ENCODE data around the gene WDR53. TPM values are rescaled to one million over a fixed set of nuclear protein-coding genes. Genes with fewer than 3 reads are reported as not detected.

WDR53 gene
- total and polyA plus RNA-seq, 9 of the 15 experiments (the other 6 are each of a cell fraction or from before 2014, with no cell fraction given) = 13.0 to 34.5 (median 20.9) TPM

DNA sequence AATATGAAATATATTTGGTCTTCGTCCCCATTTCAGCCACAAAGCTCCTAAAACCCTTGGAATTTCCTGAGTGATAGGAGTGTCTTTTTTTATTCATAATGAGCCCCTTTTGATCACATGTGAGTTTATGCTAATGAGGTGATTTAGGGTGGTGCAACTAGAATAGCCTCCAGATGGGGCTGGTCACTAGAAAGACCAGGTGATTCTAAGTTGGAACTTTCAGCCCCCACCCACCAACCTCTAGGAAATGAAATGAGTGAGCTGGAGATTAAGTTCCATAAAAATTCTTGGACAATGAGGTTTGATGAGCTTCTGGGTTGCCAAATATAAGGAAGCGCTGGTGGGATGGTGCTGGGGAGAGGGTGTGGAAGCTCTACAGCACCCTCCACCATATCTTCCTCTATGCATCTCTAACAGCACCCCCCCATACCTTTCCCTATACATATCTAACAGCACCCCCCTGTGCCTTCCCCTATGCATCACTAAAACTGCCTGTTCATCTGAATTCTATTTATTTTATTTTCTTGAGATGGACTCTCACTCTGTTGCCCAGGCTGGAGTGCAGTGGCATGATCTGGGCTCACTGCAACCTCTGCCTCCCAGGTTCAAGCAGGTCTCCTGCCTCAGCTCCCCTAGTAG, 51.1 kb downstream of the WDR53 start (continued):
- TF ChIP-seq, protein P1, sequence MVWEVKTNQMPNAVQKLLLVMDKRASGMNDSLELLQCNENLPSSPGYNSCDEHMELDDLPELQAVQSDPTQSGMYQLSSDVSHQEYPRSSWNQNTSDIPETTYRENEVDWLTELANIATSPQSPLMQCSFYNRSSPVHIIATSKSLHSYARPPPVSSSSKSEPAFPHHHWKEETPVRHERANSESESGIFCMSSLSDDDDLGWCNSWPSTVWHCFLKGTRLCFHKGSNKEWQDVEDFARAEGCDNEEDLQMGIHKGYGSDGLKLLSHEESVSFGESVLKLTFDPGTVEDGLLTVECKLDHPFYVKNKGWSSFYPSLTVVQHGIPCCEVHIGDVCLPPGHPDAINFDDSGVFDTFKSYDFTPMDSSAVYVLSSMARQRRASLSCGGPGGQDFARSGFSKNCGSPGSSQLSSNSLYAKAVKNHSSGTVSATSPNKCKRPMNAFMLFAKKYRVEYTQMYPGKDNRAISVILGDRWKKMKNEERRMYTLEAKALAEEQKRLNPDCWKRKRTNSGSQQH (CRISPR knock-in tag; IDR thresholded peaks at IDR 0.05) = no peak
- TF ChIP-seq KLF10 (CRISPR knock-in tag; IDR thresholded peaks at IDR 0.05) (no peak), XRCC4 (IDR thresholded peaks at IDR 0.05; ENCODE audit: extremely low read depth, insufficient read depth, insufficient read length) (no peak), ZNF232 (CRISPR knock-in tag; IDR thresholded peaks at IDR 0.05) (no peak), EGR1 (conservative IDR thresholded peaks at IDR 0.05) (no peak), ZNF561 (CRISPR knock-in tag; conservative IDR thresholded peaks at IDR 0.05) (no peak), GATA2 (CRISPR knock-in tag; IDR thresholded peaks at IDR 0.05) (no peak), ZNF165 (CRISPR knock-in tag; IDR thresholded peaks at IDR 0.05; ENCODE audit: borderline replicate concordance) (no peak), IFI16 (CRISPR knock-in tag; IDR thresholded peaks at IDR 0.05) (no peak), ARID1B (IDR thresholded peaks at IDR 0.05) (peak; percentile 9; the same call in 1 of the 2 replicates), CEBPB (tag; IDR thresholded peaks at IDR 0.05) (peak; percentile 28), HEY1 (CRISPR knock-in tag; IDR thresholded peaks at IDR 0.05; ENCODE audit: borderline replicate concordance) (no peak), TAF15 (IDR thresholded peaks at IDR 0.05; ENCODE audit: low read depth, low read length) (no peak), NCOR1 (IDR thresholded peaks at IDR 0.05) (no peak), CC2D1A (IDR thresholded peaks at IDR 0.05) (peak; percentile 75; the same call in 1 of the 2 replicates), ZNF124 (CRISPR knock-in tag; IDR thresholded peaks at IDR 0.05) (no peak), CBFA2T3 (IDR thresholded peaks at IDR 0.05) (no peak), TRIM28 (IDR thresholded peaks at IDR 0.05) (no peak), ZC3H4 (CRISPR knock-in tag; IDR thresholded peaks at IDR 0.05; ENCODE audit: borderline replicate concordance) (no peak), ZNF830 (CRISPR knock-in tag; IDR thresholded peaks at IDR 0.05) (no peak), MAFF (IDR thresholded peaks at IDR 0.05; ENCODE audit: low read length) (no peak)
- TF ChIP-seq, protein P2, sequence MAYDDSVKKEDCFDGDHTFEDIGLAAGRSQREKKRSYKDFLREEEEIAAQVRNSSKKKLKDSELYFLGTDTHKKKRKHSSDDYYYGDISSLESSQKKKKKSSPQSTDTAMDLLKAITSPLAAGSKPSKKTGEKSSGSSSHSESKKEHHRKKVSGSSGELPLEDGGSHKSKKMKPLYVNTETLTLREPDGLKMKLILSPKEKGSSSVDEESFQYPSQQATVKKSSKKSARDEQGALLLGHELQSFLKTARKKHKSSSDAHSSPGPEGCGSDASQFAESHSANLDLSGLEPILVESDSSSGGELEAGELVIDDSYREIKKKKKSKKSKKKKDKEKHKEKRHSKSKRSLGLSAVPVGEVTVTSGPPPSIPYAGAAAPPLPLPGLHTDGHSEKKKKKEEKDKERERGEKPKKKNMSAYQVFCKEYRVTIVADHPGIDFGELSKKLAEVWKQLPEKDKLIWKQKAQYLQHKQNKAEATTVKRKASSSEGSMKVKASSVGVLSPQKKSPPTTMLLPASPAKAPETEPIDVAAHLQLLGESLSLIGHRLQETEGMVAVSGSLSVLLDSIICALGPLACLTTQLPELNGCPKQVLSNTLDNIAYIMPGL (CRISPR knock-in tag; IDR thresholded peaks at IDR 0.05) = no peak
- TF ChIP-seq, protein P3, sequence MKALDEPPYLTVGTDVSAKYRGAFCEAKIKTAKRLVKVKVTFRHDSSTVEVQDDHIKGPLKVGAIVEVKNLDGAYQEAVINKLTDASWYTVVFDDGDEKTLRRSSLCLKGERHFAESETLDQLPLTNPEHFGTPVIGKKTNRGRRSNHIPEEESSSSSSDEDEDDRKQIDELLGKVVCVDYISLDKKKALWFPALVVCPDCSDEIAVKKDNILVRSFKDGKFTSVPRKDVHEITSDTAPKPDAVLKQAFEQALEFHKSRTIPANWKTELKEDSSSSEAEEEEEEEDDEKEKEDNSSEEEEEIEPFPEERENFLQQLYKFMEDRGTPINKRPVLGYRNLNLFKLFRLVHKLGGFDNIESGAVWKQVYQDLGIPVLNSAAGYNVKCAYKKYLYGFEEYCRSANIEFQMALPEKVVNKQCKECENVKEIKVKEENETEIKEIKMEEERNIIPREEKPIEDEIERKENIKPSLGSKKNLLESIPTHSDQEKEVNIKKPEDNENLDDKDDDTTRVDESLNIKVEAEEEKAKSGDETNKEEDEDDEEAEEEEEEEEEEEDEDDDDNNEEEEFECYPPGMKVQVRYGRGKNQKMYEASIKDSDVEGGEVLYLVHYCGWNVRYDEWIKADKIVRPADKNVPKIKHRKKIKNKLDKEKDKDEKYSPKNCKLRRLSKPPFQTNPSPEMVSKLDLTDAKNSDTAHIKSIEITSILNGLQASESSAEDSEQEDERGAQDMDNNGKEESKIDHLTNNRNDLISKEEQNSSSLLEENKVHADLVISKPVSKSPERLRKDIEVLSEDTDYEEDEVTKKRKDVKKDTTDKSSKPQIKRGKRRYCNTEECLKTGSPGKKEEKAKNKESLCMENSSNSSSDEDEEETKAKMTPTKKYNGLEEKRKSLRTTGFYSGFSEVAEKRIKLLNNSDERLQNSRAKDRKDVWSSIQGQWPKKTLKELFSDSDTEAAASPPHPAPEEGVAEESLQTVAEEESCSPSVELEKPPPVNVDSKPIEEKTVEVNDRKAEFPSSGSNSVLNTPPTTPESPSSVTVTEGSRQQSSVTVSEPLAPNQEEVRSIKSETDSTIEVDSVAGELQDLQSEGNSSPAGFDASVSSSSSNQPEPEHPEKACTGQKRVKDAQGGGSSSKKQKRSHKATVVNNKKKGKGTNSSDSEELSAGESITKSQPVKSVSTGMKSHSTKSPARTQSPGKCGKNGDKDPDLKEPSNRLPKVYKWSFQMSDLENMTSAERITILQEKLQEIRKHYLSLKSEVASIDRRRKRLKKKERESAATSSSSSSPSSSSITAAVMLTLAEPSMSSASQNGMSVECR (CRISPR knock-in tag; IDR thresholded peaks at IDR 0.05) = no peak
